Measurements from ENCODE around the gene RRP15.

RRP15 gene

DNA sequence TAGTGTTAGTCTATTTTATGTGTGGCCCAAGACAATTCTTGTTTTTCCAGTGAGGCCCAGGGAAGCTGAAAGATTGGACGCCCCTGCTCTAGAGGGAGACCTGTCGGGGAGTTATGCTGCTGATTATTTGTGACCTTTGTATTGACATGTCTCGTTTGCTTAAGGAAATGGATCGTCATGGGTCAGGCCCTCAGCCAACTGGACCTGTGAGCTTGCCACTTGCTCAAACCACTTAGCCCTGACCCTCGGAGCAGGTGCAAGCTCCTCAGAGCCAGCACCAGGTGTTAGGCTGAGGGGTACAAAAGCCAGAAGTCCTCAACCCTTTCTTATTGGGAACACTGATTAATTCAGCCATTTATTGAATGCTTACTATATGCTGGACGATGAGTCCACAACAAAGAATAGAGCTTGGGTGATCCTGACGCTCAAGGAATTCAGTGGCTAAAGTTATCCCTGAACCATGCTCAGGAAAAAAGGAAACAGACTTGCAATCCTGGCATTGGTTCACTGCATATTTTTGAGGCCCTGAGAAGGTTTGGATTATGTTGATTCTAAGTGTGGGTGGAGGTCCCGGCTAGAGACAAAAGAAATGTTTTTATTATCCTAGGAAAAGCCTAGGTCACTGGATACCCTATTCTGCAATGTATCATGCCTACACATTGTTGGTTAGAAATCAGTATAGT, 79.1 kb downstream of the RRP15 start:
- DNase-seq = no peak

DNA sequence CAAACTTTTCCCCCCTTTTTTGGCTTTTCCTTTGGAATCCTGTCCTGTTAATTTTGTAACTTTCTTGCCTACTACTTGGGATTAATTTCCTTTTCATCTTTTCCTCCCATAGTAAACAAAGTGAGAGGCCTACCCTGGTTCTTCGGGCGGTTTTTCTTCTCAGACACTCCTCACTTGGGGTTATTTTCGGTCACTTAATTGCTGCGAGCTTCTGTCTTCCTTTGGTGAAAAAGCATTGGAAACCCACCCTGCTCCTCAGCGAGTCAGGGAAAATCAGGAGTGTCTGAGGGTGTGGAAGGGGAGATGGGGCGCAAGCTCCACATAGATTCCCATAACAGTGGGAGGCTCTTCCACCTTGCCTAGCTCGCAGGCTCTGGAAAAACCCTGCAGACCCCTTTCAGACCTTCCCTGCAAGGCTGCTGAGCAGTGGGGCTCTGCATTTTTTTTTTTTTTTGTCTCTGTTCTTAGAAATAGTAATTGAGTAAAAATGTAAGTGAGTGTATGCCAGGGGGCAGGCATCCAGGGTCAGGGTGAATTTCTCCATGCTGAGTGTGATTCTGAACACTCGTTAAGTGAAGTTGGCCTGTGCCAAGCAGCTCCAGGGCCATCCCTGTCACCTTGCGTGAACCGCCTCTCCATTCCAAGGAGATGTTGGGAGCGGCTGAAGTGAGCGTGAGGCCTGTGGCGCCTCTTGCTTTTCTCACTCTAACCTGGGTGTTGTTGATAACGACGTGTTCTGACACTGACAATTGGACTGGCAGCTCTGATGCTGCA, 80.3 kb downstream of the RRP15 start:
- no peak for DNase-seq

GRCh38 chr1:218366322-218367052, 81.4 kb downstream of the RRP15 start:
- DNase-seq = no peak

DNA sequence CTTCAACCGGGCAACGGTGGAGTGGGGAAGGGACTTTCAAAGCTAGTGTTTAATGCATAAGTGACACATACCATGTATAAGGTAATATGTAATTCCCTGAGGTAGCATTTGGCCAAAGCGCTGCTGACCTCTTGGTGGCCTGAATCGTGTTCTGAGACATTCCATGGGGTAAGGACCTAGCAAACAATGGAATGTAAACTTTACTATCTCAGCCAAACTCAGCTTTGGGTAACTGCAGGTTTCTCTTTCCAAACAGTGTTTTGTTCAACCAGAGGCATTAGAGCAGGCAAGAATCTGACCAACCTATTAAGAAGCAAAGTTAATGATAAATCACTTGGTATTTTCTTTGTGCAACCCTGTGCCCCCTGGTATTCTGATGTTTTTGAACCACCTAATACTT, 82.0 kb downstream of the RRP15 start:
- DNase-seq = no peak

DNA sequence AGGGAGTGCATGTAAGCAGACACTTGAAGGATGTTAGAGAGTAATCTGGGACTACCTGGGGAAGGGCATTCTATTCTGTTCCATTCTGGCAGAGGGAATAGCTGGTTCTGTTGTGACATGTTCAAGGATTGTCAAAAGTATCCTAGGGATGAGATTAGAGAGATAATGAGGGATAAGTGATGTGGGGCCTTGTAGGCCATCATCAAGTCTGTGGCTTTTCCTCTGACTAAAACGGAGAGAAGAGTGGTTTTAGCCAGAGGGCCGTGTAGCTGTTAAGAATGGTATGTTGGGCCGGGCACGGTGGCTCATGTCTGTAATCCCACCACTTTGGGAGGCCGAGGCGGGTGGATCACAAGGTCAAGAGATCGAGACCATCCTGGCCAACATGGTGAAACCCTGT, 83.6 kb downstream of the RRP15 start:
- DNase-seq = no peak

DNA sequence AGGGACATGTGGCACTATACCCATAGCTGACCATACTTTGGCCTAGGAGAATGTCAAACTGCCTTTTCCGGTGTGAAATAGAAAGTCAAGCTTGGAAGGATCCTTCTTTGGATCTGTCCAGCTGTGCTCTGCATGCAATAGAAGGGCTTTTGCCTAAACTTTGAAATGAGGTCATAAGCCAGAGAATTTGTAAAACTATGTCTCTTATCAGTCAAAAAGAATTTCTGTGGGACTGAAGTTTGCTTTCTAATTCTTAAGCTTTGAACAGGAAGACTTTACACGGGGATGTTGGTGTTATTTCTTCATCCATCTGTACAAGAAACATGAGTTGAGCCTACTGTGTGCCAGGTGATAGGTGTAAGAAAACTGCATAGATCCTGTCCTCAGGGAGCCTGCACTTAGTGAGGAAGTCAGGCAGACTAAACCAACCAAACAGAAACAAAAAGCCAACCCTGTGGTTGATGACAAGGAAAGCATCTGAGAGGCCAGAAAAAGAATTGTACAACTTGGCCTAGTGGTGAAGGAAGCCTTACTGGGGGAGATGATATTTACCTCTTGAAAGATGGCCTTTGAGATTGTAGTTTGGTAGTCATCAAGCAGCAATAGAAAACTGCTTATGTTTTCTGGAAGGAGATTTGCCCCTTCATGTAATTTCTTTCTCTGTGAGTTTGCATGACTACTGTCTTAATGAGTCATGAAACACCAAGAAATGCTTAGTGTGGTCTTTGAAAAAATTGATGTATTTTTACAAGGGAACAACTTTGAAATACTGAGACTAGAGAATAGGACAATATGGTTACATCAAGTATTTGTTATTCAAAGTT, 84.8 kb downstream of the RRP15 start:
- DNase-seq = no peak

- DNase-seq = no peak
These were observed 87.0 kb downstream of the RRP15 start for GRCh38 chr1:218371927-218372672.

DNA sequence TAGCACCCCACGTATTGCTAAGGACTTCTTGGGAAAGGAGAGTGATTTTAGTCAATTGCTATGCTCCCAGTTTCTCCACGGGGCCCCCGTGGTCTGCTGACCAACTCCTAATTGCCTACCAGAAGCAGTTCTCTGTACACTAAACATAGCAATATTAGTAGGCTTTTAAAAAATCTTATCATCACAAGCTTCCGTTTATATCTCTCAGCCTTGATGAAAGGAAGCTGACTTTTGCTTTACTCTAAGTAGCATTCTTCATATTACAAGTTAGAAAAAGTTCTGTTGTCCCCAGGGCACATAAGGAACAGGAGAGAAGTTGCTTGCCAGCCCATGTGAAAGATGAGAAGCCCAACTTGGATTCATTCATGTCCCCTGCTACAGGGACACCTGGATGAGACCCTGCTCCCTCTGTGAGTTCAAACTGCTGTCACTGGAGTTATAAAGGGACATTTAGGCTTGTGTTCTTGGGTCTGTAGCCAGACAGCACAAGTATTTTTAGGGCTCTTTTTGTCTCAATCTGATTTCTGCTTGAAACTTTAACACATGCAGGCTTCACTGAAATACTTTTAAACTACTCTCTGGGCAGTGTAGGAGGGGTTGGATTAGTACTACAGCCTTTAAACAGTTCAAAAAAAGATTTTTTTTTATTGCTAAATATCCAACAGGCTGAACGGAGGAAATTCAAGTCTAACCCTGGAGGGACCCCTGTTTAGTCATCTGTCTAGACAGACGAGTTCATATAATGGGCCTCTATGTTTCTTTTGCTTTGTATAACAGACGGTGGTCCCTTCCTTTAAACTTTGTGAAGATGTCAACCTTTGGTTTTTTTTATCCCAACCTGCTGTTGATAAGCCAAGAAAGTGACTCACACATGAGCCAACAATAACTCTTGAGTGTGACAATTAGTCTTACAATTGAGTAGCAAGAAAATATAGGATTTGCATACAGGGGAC, 89.6 kb downstream of the RRP15 start:
- no peak for DNase-seq

DNA sequence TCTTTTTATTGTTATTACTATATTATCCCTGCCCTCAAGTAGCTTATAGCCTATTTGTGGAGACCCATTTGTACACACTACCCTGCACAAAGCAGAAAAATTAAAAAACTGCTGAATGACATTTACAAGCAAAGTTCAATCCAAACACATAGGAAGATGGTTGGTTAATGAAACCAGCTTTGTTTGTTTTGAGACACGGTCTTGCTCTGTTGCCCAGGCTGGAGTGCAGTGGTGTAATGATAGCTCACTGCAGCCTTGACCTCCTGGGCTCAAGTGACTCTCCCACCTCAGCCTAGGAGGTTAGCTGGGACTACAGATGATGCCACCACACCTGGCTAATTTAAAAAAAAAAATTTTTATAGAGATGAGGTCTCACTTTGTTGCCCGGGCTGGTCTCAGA, 91.6 kb downstream of the RRP15 start:
- DNase-seq = no peak

GRCh38 chr1:218377143-218377660, 92.1 kb downstream of the RRP15 start:
- peak; percentile 19 for DNase-seq

DNA sequence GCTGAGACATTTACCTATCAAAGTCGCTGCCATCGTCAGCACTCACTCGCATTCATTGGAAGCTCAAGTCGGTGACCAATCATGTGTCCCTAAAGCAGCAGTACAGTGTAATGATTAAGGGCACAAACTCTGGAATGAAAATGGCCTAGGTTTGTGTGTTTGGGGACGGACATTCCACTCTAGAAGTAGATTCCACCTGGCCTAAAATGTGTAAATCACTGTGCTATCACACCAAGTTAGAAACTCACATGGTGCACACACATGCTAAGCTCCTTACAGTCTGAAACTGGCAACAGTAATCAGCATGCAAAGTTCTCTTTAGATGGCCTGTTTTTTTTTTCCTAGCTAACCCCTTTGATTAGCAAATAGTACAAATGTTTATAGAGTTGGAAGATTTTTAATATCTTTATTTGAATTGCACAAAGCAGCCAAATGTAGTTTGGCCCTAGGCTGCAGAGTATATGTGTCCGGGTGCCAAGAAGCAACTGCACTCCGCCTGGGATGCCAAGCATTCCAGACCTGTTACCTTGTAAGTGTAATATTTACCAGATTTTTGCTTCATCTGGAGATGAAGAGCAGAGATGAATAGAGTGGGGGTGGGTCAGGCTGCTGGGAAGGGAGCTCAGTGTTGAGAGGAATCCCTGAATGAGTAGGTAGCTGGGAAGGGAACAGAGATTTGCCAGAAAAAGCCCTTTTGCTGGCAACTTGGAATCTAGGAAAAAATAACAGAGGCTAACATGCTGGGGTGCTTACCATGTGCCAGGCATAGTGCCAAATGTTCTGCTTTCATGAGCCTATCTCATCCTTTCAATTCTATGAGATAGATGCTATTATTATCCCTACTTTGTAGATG, 95.3 kb downstream of the RRP15 start:
- no peak for DNase-seq

GRCh38 chr1:218382261-218382660, 97.2 kb downstream of the RRP15 start:
- no peak for DNase-seq

- DNase-seq = no peak
These were observed 98.0 kb downstream of the RRP15 start for GRCh38 chr1:218383051-218383450.

DNA sequence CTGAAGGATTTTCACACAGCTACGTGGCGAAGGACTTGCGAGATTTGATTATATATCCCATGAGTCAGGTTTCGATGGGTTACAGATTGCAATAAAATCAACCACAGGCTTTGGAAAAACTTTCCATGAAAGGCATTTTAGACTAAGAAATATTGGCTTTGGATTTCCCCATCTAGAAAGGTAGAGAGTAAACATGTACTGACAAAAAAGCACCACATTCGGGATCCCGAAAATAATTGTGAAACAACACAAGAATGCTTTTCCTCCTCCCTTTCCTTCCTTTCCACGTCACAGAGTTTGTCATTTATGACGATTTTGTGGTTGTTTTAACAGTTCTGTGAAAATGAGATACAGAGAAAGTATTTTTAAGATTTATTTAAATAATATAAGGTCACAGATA, 98.6 kb downstream of the RRP15 start:
- DNase-seq = no peak

- DNase-seq = no peak
These were observed 99.5 kb downstream of the RRP15 start for GRCh38 chr1:218384581-218384993.

All from activated T-cell treated with anti-CD3 and anti-CD28 coated beads, Interleukin-2, amount 50 U/mL, for 1 hour (primary cell).